Measurements from ENCODE around the gene NKX2-1.
"Not testable (repeated sequence)": the region's sequence is repeated elsewhere in the genome, so short reads cannot be mapped to it uniquely, and the experiment has no call there.

The NKX2-1 gene

DNA sequence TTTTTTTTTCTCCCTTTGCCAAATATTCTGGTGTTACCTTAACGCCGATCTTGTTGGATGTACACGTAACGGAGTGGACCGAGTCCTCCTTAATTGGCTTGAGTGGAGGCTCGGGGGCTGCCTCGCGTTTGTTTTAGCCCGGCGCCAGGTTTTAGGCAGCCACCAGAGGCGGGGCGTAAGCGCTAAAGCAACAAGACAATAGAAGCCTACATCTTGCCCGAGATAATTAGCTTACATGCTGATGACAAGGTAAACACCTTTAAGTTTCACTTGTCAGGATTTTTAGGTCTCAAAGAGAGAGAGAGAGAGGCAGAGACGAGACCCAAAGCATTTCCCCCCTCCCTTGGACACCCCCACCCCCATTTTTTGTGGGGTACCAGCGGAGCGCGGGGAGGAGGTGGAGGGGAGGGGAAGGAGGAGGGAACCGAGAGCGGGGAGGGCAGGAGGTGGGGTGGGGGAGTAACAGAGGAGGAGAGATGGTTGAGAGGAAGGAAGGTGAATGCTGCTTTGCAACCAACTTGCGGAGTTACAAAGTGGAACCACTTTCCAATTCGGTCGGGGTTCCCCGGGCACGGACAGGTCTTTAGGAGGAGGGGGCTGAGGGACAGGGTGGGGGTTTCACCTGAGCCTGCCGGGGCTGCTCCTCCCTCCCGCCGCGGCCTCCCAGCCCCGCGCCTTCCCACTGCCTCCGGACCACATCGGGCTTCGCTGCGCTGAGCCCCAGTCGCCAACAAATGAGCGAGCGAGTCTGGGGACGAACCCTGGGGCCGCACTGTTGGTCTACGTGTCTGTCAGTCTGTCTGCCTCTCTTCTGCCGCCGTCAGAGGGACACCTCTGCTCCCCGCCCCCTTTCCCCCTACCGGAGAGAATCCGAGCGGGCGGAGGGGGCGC lies at the start of gene NKX2-1:
TSS of gene NKX2-1 (minus strand) at position 802 of the 891 bp plus-strand sequence. CDS start at position 699, 103 bp downstream.
- peak; percentile 93 for DNase-seq

DNA sequence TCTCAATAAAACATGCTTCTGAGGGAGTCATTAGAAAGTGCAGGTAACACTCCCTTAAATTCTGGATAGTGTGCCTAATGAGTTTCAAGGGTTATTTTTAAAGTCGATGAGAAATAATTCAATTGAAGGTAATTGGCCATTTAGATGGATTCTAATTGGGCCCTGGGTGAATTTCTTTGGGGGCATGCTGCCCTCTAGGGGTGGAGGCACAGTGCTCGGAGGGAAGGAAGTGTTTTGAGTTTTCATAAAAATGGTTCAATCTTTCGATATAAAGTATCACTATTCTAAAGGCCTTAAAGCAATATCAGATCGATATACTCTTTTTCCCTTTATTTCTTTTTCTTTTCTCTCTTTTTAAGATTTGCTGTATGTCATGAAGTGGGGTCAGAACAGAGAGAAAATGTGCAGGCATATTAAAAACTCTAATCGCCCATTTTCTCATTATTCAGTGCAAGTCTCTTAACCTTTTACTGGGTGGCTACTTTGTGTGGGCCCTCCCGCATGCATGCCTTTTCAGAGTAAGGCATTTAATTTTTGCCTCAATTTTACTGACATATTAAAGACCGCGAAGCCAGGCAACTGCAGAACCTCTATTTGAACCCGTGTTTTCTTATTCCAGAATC lies 36.9 kb upstream of the NKX2-1 start:
- no peak for DNase-seq

DNA sequence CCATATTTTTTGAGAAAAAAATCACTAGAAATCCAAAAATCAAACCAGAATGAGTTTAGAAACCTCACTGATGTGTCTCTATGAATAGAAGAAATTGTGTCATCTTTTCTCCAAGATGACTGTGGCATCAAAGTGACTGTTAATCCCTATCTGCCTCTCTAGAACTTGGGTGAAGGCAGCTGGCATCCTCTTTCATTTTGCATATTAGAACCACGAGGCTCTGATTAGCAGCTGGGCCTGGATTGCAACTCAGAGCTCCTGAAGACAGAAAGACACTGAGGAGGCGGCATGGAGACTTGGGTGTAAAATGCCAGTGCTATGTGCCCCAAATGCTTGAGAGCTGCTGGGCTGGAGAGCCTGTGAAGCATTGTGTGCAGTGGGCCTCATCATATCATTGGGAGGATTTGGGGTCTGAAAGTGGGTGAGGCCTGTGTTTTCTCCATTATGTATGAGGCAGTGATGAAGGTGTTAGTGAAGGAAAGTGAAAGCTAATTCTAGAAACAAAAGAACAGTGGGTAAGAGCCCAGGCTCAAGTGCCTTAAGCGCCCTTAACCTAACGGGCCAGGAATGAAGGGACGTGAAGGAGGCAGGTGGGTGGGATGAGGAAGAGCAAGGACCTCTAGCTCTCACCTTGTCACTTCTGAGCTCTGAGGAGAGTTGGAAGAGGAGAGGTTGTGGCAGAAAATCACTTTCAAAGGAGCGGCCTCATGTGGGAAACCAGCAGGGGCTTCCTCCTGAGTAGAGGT lies 36.1 kb upstream of the NKX2-1 start:
- peak; percentile 55 for DNase-seq

- DNase-seq: peak; percentile 85
Measured at GRCh38 chr14:36553656-36554260, 33.7 kb upstream of the NKX2-1 start.

DNA sequence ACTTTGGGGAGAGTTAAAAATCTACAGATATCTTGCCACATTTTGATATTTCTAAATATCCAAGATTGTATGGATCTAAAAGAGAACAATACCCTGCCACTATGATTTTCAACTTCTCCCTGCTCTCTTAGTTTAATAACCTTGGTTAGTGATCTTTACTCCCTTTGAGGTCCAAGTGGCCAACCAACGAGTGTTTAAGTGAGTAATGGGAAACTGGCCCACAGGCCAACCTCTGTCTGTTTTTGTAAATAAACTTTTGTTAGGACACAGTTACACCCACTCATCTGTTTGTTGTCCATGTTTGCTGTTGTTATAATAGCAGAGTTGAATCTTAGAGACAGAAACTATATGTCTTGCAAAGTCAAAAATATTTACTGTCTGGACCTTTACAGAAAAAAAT lies 30.9 kb upstream of the NKX2-1 start:
- no peak for DNase-seq

GRCh38 chr14:36544280-36544679 lies 24.2 kb upstream of the NKX2-1 start:
- not testable (repeated sequence) for DNase-seq

DNA sequence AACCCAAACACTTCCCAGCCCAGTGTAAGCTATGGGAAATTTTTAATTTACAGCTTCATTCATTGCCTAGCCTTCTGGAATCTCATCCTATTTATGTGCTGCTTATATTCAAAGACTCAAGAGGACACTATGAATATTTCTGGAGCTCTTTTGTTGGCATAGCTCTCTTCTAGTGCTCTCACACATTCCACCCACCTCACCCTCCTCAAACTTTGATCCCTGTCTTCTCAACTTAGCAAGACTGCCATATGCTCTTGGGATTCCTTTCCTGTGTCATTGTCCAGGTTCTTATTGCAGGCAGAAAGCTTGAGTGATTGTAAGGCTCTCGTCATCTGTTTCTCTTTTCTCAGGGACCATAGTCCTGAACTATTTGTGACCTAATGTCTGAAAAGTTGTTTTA lies 18.0 kb upstream of the NKX2-1 start:
- no peak for DNase-seq

- DNase-seq: no peak
Measured at GRCh38 chr14:36529062-36529461, 9.0 kb upstream of the NKX2-1 start.

- no peak for DNase-seq
Measured at GRCh38 chr14:36525746-36526099, 5.7 kb upstream of the NKX2-1 start.

DNA sequence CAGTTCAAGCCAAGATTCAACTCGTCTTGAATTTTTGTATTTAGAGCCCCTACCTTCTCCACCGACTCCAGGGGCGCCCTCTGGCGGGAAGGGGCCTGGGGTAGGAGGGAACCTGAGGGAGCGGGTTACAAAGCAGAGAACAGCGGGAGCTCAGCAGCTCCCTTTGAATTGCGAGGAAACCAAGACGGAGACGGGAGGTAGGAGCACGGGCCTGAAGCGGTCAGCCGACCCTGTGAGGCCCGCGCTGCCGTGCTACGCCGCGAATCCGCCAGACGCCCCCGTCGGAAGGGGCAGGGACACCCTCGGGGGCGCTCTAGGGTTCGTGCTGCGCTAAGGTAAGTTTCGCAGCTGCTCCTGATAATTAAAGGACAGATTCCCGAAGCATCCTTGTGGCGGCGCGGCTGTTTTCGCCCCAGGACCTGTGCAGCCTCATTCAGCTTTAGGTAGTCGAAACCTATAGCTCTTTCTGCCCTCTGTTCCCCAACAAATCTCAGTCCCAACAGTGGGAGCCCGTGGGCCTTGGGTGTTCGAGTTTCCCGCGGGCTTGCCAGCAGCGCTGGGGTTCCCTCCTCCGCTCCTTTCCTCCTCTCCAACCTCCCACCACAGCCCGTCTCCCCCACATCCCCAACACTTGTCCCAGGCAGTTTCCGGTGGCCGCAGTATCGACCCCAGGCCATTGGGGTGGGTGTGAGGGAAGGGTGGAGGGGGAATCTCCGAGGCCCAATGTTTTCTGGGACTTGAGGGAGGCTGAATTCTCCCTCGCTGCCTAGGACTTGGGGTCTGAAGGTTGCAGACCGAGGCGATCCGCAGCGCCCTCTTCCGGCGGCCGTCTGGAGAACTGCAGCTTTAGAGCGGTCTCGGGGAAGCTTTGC lies 5.1 kb upstream of the NKX2-1 start:
- DNase-seq: no peak

- no peak for DNase-seq
Measured at GRCh38 chr14:36524220-36524837, 4.3 kb upstream of the NKX2-1 start.

- no peak for DNase-seq
Measured at GRCh38 chr14:36522972-36523715, 3.1 kb upstream of the NKX2-1 start.

GRCh38 chr14:36522347-36522971 lies 2.4 kb upstream of the NKX2-1 start:
- DNase-seq: no peak

DNA sequence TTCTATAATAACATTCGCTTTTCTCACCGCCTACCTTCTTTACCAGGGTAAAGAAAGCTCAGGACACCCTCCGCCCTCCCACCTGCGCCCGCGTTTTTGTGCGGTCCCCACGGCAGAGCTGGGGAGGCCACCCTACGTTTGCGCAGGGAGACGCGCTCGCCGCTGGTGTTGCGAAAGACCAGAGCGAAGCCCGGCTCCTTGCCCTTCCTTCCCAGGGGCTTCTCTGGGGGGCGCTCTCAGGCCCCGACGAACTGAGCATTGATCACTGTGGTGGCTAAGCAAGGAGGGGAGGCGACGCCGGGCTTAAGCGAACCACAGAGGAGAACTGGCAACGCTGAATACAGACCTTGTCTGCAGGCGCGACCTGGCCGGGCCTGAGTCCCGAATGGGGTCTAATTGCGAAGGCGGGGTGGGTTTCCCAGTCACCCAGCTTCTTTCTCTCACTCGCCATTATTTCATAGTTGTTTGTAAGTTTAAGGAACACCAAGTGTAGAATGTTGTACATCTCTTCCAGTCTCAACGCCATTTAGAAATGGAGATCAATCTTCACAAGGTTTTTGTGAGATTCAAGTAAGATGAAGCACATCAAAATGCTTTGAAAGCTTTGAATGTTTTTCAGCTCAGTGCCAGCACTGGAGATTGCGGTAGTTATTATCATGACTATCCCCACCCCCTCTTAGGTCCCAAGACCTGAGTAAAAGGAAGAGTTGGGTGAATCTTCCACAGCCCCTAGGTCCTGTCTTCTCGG lies 1.7 kb upstream of the NKX2-1 start:
- DNase-seq: peak; percentile 51

- DNase-seq: peak; percentile 79
Measured at GRCh38 chr14:36520601-36521525, 831 bp upstream of the NKX2-1 start.

GRCh38 chr14:36518586-36519430 lies 1.2 kb downstream of the NKX2-1 start:
- peak; percentile 84 for DNase-seq

DNA sequence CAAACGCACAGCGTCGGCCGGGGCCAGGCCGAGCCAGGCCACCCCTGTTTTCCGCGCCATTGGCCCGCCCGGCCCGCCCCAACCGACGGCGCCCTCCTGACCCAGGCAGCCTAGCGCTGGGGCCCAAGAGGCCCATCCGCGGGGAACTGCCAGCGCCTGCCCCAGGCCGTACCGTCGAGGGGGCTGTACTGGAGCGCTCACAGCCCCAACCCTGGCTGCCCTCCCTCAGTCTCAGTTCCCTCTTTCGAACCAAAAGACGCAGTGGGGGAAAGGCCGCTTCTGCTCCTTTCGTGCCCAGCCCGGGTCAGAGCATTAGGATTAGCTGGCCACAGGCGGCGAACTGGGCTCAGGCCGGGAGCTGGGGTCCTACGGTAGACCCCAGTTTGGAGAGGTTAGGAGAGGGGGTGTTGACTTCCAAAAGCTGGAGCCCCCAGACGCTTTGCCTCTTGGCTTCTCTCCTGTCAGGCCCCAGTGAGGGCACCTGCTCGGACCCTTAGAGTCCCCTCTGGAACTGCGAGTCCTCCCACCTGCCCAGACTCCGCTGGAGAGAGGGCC lies 1.9 kb downstream of the NKX2-1 start:
- no peak for DNase-seq
